Colon (tissue), 2 donors: ENCODE measurements around the gene OST4.

ENCODE experiments used
- FAIRE-seq: peaks from 2 replicates; lab custom pipeline; 2012; peaks lifted over from hg19 to GRCh38; lab: Jason Lieb, UNC
- donor health status: control.
- donor health status: control.

The OST4 gene

GRCh38 chr2:27025281-27025800 is 46.1 kb downstream of the OST4 start:
- no peak for FAIRE-seq

GRCh38 chr2:27024812-27025211 is 46.6 kb downstream of the OST4 start:
- no peak for FAIRE-seq

GRCh38 chr2:27024188-27024587 is 47.3 kb downstream of the OST4 start:
- no peak for FAIRE-seq

GRCh38 chr2:27023740-27024139 is 47.7 kb downstream of the OST4 start:
- no peak for FAIRE-seq

- FAIRE-seq = no peak
These were observed 50.0 kb downstream of the OST4 start for GRCh38 chr2:27021253-27022049.
